ENCODE measurements around the gene UBE3D.

GRCh38 chr6:82971877-82972460 lies 93.7 kb downstream of the UBE3D start:
- TF ChIP-seq CTCF (IDR thresholded peaks at IDR 0.05; ENCODE audit: low read depth, low read length, poor library complexity, severe bottlenecking) (no peak), EZH2phosphoT487 (IDR thresholded peaks at IDR 0.05; ENCODE audit: borderline replicate concordance, low read length) (no peak)
